ENCODE measurements around the gene CCDC69. TPM values are rescaled to one million over a fixed set of nuclear protein-coding genes. Genes with fewer than 3 reads are reported as not detected.

CCDC69 gene
- total RNA-seq, 1 donor from 2014 or later, result 0.07 TPM

DNA sequence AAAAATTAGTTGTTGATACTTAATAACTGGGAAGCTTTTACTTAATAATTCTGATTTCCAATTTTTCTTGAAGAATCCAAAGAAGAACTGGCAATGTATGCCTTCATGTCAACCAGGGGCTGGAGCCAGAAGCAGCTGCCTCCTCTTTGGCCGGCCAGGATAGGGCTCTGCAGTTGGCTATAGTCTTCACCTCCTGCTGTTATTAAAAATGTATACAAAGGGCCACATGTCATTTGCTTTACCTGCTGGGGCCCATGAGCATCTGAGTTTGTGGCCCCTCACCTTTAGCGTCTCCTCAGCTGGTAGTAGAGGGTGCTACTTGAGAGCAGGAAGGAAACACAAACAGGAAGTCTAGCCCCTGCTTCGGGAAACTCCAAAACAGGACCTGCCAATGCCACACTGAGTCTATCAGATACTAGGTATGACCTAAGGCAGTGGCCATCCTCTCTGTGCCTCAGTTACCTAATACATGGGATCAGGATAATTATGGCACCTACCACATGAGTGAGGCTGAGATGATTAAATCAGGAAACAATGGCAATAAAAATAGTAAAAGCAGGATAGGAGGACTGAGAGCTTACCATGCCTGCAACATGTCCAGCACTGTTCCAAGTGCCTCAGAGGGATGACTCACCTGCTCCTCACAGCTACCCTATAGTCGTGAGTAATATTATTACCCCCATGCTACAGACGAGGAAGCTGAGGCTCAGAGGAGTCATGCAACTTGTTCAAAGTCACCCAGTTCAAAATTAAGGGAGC lies 21.3 kb downstream of the CCDC69 start:
- H3K9me3 Mint-ChIP-seq, result no peaks in the 10 kb centered on the region
- TF ChIP-seq CTCF (IDR thresholded peaks at IDR 0.05) (no peak), EZH2phosphoT487 (IDR thresholded peaks at IDR 0.05) (no peak), EZH2 (IDR thresholded peaks at IDR 0.05) (no peak)
- Histone ChIP-seq H3K4me2 (no peak overlapping the region), H3K4me1 (peaks cover 4% of the 10 kb centered on the region), H3K4me3 (no peak overlapping the region), H3K9me3 (ENCODE audit: low read depth) (no peaks in the 10 kb centered on the region), H4K20me1 (ENCODE audit: low read depth) (no peaks in the 10 kb centered on the region), H3K27me3 (no peaks in the 10 kb centered on the region), H3K79me2 (ENCODE audit: low read depth) (no peaks in the 10 kb centered on the region), H3F3A (ENCODE audit: low read depth) (no peaks in the 10 kb centered on the region), H3K27ac (no peak overlapping the region), H3K9ac (no peak overlapping the region), H3K36me3 (no peaks in the 10 kb centered on the region), H2AFZ (replicated peaks) (no peak overlapping the region)
- no peaks in the 10 kb centered on the region for H3K4me1 Mint-ChIP-seq
- H3K4me3 Mint-ChIP-seq, result no peak overlapping the region
- no peaks in the 10 kb centered on the region for H3K36me3 Mint-ChIP-seq
- DNase-seq (ENCODE audit: low spot score), result no peak
- H3K27ac Mint-ChIP-seq, result no peak overlapping the region
- H3K27me3 Mint-ChIP-seq (ENCODE audit: insufficient read depth, low read depth), result peaks cover 7% of the 10 kb centered on the region

DNA sequence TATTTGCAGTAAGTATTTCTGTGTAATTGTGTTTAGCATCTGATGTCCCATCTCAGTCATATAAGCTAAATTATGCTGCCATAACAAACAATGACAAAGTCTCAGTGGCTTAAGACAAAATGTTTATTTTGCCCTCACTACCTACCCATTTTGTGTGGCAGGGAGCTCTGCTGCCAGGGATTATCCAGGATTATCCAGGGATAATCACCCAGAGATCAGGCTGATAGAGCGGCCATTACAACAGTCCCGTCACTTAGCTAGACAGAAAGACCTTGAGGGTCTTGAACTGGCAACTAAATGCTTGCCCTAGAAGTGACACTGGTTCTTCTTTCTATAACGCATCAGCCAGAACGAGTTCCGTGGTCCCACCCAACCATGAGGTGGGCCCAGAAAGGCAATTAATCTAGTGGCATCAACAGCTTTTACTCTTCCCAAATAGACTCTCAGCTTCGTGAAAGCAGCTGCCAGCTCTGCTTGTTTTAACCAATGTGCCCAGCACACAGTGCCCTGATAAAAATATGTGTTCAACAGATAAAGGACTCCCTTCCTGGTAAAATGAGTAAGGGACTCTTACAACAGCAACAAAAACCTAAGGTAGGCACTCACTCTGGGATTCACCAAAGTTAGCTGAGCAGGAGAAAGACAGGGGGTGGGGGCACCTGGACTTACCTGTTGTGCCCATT lies 22.8 kb downstream of the CCDC69 start:
- H3K4me1 Mint-ChIP-seq, result no peaks in the 10 kb centered on the region
- no peak overlapping the region for H3K4me2 ChIP-seq

GRCh38 chr5:151199581-151200185 lies 24.2 kb downstream of the CCDC69 start:
- no peak for DNase-seq (ENCODE audit: low spot score)
- H3K27me3 ChIP-seq, result no peaks in the 10 kb centered on the region
- peaks cover 7% of the 10 kb centered on the region for H3K27me3 Mint-ChIP-seq (ENCODE audit: insufficient read depth, low read depth)
- no peaks in the 10 kb centered on the region for H3F3A ChIP-seq (ENCODE audit: low read depth)
- H3K9ac ChIP-seq, result no peak overlapping the region
- no peaks in the 10 kb centered on the region for H3K9me3 ChIP-seq (ENCODE audit: low read depth)
- peaks cover 4% of the 10 kb centered on the region for H3K4me1 ChIP-seq
- no peak overlapping the region for H2AFZ ChIP-seq (replicated peaks)
- H3K4me3 ChIP-seq, result no peak overlapping the region
- H3K36me3 Mint-ChIP-seq, result no peaks in the 10 kb centered on the region
- H3K36me3 ChIP-seq, result no peaks in the 10 kb centered on the region
- no peak overlapping the region for H3K27ac ChIP-seq
- H3K4me3 Mint-ChIP-seq, result no peak overlapping the region
- H3K79me2 ChIP-seq (ENCODE audit: low read depth), result no peaks in the 10 kb centered on the region
- TF ChIP-seq EZH2phosphoT487 (IDR thresholded peaks at IDR 0.05) (no peak), CTCF (IDR thresholded peaks at IDR 0.05) (no peak), EZH2 (IDR thresholded peaks at IDR 0.05) (no peak)
- no peaks in the 10 kb centered on the region for H4K20me1 ChIP-seq (ENCODE audit: low read depth)
- no peaks in the 10 kb centered on the region for H3K4me1 Mint-ChIP-seq
- H3K4me2 ChIP-seq, result no peak overlapping the region
- H3K9me3 Mint-ChIP-seq, result peaks cover 3% of the 10 kb centered on the region
- H3K27ac Mint-ChIP-seq, result no peak overlapping the region

More for the DNA sequence above, 22.8 kb downstream of the CCDC69 start:
- H3K9me3 ChIP-seq (ENCODE audit: low read depth), result no peaks in the 10 kb centered on the region
- H3K36me3 ChIP-seq, result no peaks in the 10 kb centered on the region
- no peak for TF ChIP-seq EZH2 (IDR thresholded peaks at IDR 0.05)
- no peak for TF ChIP-seq EZH2phosphoT487 (IDR thresholded peaks at IDR 0.05)
- TF ChIP-seq CTCF (IDR thresholded peaks at IDR 0.05), result no peak
- H3K27ac ChIP-seq, result no peak overlapping the region
- no peaks in the 10 kb centered on the region for H3K79me2 ChIP-seq (ENCODE audit: low read depth)
- no peak overlapping the region for H3K9ac ChIP-seq
- H2AFZ ChIP-seq (replicated peaks), result no peak overlapping the region
- no peak overlapping the region for H3K4me3 Mint-ChIP-seq
- no peak overlapping the region for H3K27ac Mint-ChIP-seq
- H3K4me3 ChIP-seq, result no peak overlapping the region
- H3K9me3 Mint-ChIP-seq, result no peaks in the 10 kb centered on the region
- H3K27me3 ChIP-seq, result no peaks in the 10 kb centered on the region
- no peaks in the 10 kb centered on the region for H3K36me3 Mint-ChIP-seq
- peak; percentile 52 for DNase-seq (ENCODE audit: low spot score)
- no peaks in the 10 kb centered on the region for H4K20me1 ChIP-seq (ENCODE audit: low read depth)
- H3K27me3 Mint-ChIP-seq (ENCODE audit: insufficient read depth, low read depth), result peaks cover 7% of the 10 kb centered on the region
- peaks cover 4% of the 10 kb centered on the region for H3K4me1 ChIP-seq
- H3F3A ChIP-seq (ENCODE audit: low read depth), result no peaks in the 10 kb centered on the region

Data from neural progenitor cell (in vitro differentiated cells).